HCT116 (cell line): ENCODE data around the gene ZNF423. TPM values are rescaled to one million over a fixed set of nuclear protein-coding genes. Genes with fewer than 3 reads are reported as not detected.

Experiments
- ATAC-seq: fragments of 200-7000 bp; cut with Tn5 transposase; 2 replicates; pipeline ENCODE4 v1.9.1; 2020; ENCODE audit warnings: mild to moderate bottlenecking, moderate library complexity
- BruUV-seq: library from RNA; stranded (reverse); fragments of 400-500 nt; replicated peaks from 2 replicates; lab custom pipeline; 2021; lab: Mats Ljungman, UMichigan
- CTCF ChIA-PET: fragments of 300-600 bp; sonication (Branson Sonifier 250); formaldehyde crosslinking; loops from one replicate; lab custom pipeline; 2021; ENCODE audit warnings: antibody characterized with exemption; lab: Charles Lee
- POLR2A ChIA-PET: fragments of 300-600, 350-600 bp; sonication (Branson Sonifier 250); formaldehyde crosslinking; loops from one replicate; lab custom pipeline; 2021; ENCODE audit warnings: antibody characterized with exemption; lab: Charles Lee
- RAD21 ChIA-PET, 2 experiments: fragments of 300-600 bp; sonication (Branson Sonifier 250); formaldehyde crosslinking; loops; one replicate each; lab custom pipeline; 2023; ENCODE audit warnings: low total read pairs in 2 of 2; ENCODE audit not compliant: uncharacterized antibody in 2 of 2, unreplicated experiment in 2 of 2, low non-redundant PET in 1 of 2; lab: Charles Lee
- DNase-seq: peaks from one replicate; pipeline ENCODE4 v3.0.0-alpha.2; 2010; ENCODE audit warnings: low read depth, low spot score
- H2AFZ ChIP-seq: fragments of 200-600 bp; shearing (Covaris generic), sonication (generic); 2 replicates; pipeline ENCODE4 v1.6.1; 2017; ENCODE audit warnings: low read depth, mixed run types, mixed read lengths, antibody characterized with exemption, low read length; ENCODE audit not compliant: poor library complexity, severe bottlenecking
- H3K27ac ChIP-seq: 2 replicates; pipeline ENCODE4 v1.5.1; 2012; ENCODE audit warnings: low read depth, low read length
- H3K27me3 ChIP-seq: fragments of 200-600 bp; sonication (generic); 2 replicates; pipeline ENCODE4 v1.6.1; 2016; ENCODE audit warnings: mixed run types, low read length, mixed read lengths; ENCODE audit not compliant: insufficient read depth
- H3K36me3 ChIP-seq, 2 experiments: fragments of 200-500 bp in 1 of 2; fragments of 200-600 bp in 1 of 2; sonication (Bioruptor generic) in 1 of 2; sonication (generic) in 1 of 2; 2 replicates each; pipeline versions ENCODE4 v1.5.1 to v1.6.1; 2014 to 2016; ENCODE audit warnings: low read length in 2 of 2, inconsistent platforms in 1 of 2, mixed read lengths in 1 of 2, mixed run types in 1 of 2; ENCODE audit not compliant: insufficient read depth in 2 of 2, control insufficient read depth in 1 of 2
- H3K4me1 ChIP-seq, 2 experiments: fragments of 200-600 bp in 1 of 2; sonication (generic) in 1 of 2; 2 replicates each; pipeline versions ENCODE4 v1.5.1 to v1.6.1; 2012 to 2017; ENCODE audit warnings: low read length in 2 of 2, inconsistent platforms in 1 of 2, mild to moderate bottlenecking in 1 of 2, mixed read lengths in 1 of 2, mixed run types in 1 of 2, moderate library complexity in 1 of 2; ENCODE audit not compliant: insufficient read depth in 2 of 2, control insufficient read depth in 1 of 2
- H3K4me2 ChIP-seq: fragments of 200-600 bp; sonication (generic); 2 replicates; pipeline ENCODE4 v1.6.1; 2017; ENCODE audit warnings: mixed run types, low read length, mixed read lengths
- H3K4me3 ChIP-seq, 2 experiments: fragments of 200-600 bp in 1 of 2; sonication (generic) in 1 of 2; replicated peaks in 1 of 2; 2 replicates each; pipeline ENCODE4 v1.5.1; 2011 to 2016; ENCODE audit warnings: low read length in 2 of 2, control low read depth in 1 of 2, low read depth in 1 of 2, mild to moderate bottlenecking in 1 of 2, mixed read lengths in 1 of 2, mixed run types in 1 of 2
- H3K79me2 ChIP-seq: fragments of 200-600 bp; sonication (generic); 2 replicates; pipeline ENCODE4 v1.6.1; 2017; ENCODE audit warnings: mild to moderate bottlenecking, mixed run types, low read length, moderate library complexity, mixed read lengths; ENCODE audit not compliant: insufficient read depth
- H3K9ac ChIP-seq: fragments of 200-600 bp; sonication (generic); 2 replicates; pipeline ENCODE4 v1.6.1; 2016; ENCODE audit warnings: low read length, mixed read lengths
- H3K9me2 ChIP-seq: fragments of 200-600 bp; sonication (generic), shearing (Covaris generic); 2 replicates; pipeline ENCODE4 v1.6.1; 2017; ENCODE audit warnings: mixed run types, mild to moderate bottlenecking, moderate library complexity; ENCODE audit not compliant: insufficient read depth
- H3K9me3 ChIP-seq, 2 experiments: fragments of 200-500 bp in 1 of 2; fragments of 200-600 bp in 1 of 2; sonication (Bioruptor generic) in 1 of 2; sonication (generic) in 1 of 2; 2 replicates each; pipeline ENCODE4 v1.6.1; 2014 to 2017; ENCODE audit warnings: low read length in 2 of 2, mixed read lengths in 2 of 2, inconsistent platforms in 1 of 2, low read depth in 1 of 2, mild to moderate bottlenecking in 1 of 2, mixed run types in 1 of 2, moderate library complexity in 1 of 2; ENCODE audit not compliant: control insufficient read depth in 1 of 2, insufficient read depth in 1 of 2
- H4K20me1 ChIP-seq: fragments of 200-600 bp; sonication (generic), shearing (Covaris generic); 2 replicates; pipeline ENCODE4 v1.6.1; 2017; ENCODE audit warnings: mixed run types, mild to moderate bottlenecking, moderate library complexity; ENCODE audit not compliant: insufficient read depth
- CEBPB ChIP-seq: IDR thresholded peaks from 2 replicates; pipeline ENCODE4 v1.6.1; 2012; ENCODE audit warnings: low read depth
- ELF1 ChIP-seq: IDR thresholded peaks from 2 replicates; pipeline ENCODE4 v1.6.1; 2012; ENCODE audit warnings: low read depth, borderline replicate concordance
- EZH2phosphoT487 ChIP-seq: fragments of 200-600 bp; IDR thresholded peaks from 2 replicates; pipeline ENCODE4 v1.6.1; 2018; ENCODE audit warnings: antibody characterized with exemption, borderline replicate concordance
- FOSL1 ChIP-seq: IDR thresholded peaks from 2 replicates; pipeline ENCODE4 v1.6.1; 2012; ENCODE audit warnings: low read depth
- JUND ChIP-seq: IDR thresholded peaks from 2 replicates; pipeline ENCODE4 v1.6.1; 2012
- POLR2A ChIP-seq: IDR thresholded peaks from 2 replicates; pipeline ENCODE4 v1.7.0; 2011; ENCODE audit warnings: borderline replicate concordance; ENCODE audit not compliant: insufficient read depth, insufficient read length; ENCODE audit errors: extremely low read depth
- ZNF274 ChIP-seq: fragments of 200-500 bp; sonication (Bioruptor generic); IDR thresholded peaks from 2 replicates; pipeline ENCODE4 v1.6.1; 2014; ENCODE audit warnings: mild to moderate bottlenecking, low read depth, low read length, inconsistent platforms
- intact Hi-C: fragments of 100-400 bp; cut with micrococcal nuclease; formaldehyde crosslinking; loops from 2 replicates; pipeline ENCODE4 v1.10.0; 2022
- total RNA-seq: library from RNA; stranded (reverse); gene quantifications from one replicate; pipeline ENCODE4 v1.2.1, GENCODE V29; 2021; ENCODE audit not compliant: unreplicated experiment

Gene ZNF423
- total RNA-seq, 1 experiment from 2014 or later, result 0.22 TPM

DNA sequence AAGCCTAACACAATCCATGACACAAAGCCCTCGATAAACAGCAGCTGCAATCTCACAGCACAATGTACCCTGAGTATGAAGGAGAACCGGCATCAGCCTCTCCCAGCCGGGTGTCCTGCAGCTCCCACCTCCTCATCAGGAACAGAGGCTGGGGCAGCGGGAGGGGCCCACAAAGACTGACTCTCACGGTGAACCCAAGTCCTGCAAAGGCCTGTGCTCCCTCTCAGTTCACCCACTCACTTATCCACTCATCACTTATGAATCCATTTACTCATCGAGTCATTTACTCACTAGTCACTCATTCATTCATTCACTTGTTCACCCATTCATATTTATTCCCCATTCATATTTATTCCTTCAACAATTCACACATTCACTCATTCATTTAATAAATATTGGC is 11.6 kb downstream of the ZNF423 start:
- Histone ChIP-seq H4K20me1 (no peaks in the 10 kb centered on the region), H3K4me2 (no peak overlapping the region), H3K4me3 (no peak overlapping the region), H3K36me3 (no peaks in the 10 kb centered on the region), H3K9me3 (no peaks in the 10 kb centered on the region), H3K4me1 (no peaks in the 10 kb centered on the region), H3K9me2 (no peaks in the 10 kb centered on the region), H3K79me2 (no peaks in the 10 kb centered on the region), H2AFZ (no peak overlapping the region), H3K9ac (no peak overlapping the region), H3K27me3 (peaks cover 12% of the 10 kb centered on the region), H3K27ac (no peak overlapping the region)
- ATAC-seq, result no peak
- no peak for DNase-seq
- no peak for TF ChIP-seq POLR2A
- CTCF ChIA-PET, result no interaction called here
- RAD21 ChIA-PET, result no interaction called here
- no TSS peak for BruUV-seq
- intact Hi-C loops, result no loop called here
- POLR2A ChIA-PET, result no interaction called here

DNA sequence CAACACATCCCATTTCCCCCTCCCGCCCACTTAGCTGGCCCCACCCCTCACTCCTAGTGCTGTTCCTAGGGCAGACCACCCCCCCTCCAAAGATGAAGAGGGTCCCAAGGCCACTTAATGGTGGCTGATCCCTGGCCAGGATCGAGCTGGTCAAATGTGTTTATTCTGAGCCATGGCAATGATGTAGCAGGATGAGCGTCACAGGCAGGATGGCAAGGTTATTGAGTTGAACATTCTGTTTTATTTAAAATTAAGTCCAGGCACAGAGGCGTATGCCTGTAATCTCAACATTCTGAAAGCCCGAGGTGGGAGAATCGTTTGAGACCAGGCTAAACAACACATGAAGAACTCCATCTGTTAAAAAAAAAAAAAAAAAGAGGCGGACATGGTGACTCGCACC is 12.2 kb downstream of the ZNF423 start:
- POLR2A ChIA-PET, result no interaction called here
- intact Hi-C loops, result no loop called here
- BruUV-seq, result no TSS peak

More for the DNA sequence above, 12.2 kb downstream of the ZNF423 start:
- no peak overlapping the region for H2AFZ ChIP-seq
- H3K9me2 ChIP-seq, result no peaks in the 10 kb centered on the region
- CTCF ChIA-PET, result no interaction called here
- RAD21 ChIA-PET, result no interaction called here
- no peaks in the 10 kb centered on the region for H4K20me1 ChIP-seq
- DNase-seq (no peak), ATAC-seq (no peak)
- peaks cover 6% of the 10 kb centered on the region; the same call in 1 of the 2 replicates for H3K27me3 ChIP-seq
- H3K4me2 ChIP-seq, result no peak overlapping the region
- no peaks in the 10 kb centered on the region for H3K36me3 ChIP-seq
- TF ChIP-seq JUND, result no peak
- no peak for TF ChIP-seq POLR2A
- no peak for TF ChIP-seq FOSL1
- no peak for TF ChIP-seq EZH2phosphoT487
- TF ChIP-seq CEBPB, result no peak
- TF ChIP-seq ELF1, result no peak
- no peak for TF ChIP-seq ZNF274
- H3K4me3 ChIP-seq, result no peak overlapping the region
- no peaks in the 10 kb centered on the region for H3K9me3 ChIP-seq
- no peaks in the 10 kb centered on the region for H3K4me1 ChIP-seq
- H3K9ac ChIP-seq, result no peak overlapping the region
- H3K79me2 ChIP-seq, result no peaks in the 10 kb centered on the region
- no peak overlapping the region for H3K27ac ChIP-seq
